GM12878 (cell line): ENCODE measurements around the gene METTL21C. TPM values are rescaled to one million over a fixed set of nuclear protein-coding genes. Genes with fewer than 3 reads are reported as not detected.

Experiments used
- SIX5 ChIP-seq: IDR thresholded peaks from 2 replicates; pipeline ENCODE4 v1.6.1; 2011; ENCODE audit warnings: mild to moderate bottlenecking, low read depth, low read length, moderate library complexity; ENCODE audit not compliant: severe bottlenecking
- TCF7 ChIP-seq: IDR thresholded peaks from 2 replicates; pipeline ENCODE4 v1.6.1; 2014; ENCODE audit warnings: antibody characterized with exemption, borderline replicate concordance
- ZNF622 ChIP-seq: fragments of 450-650 bp; IDR thresholded peaks from 2 replicates; pipeline ENCODE4 v1.6.1; 2017; ENCODE audit warnings: mild to moderate bottlenecking, inconsistent platforms
- polyA plus RNA-seq, 11 experiments: library from polyadenylated mRNA; depleted of rRNA in 4 of 11; unstranded in 6 of 11; stranded (reverse) in 5 of 11; fragments of >200 nt; fragmentation: Nextera tagmentation in 4 of 11; fragmentation: Illumina TruSeq in 1 of 11; extraction: Ambion mirVana in 4 of 11; extraction: Trizol in 1 of 11; gene quantifications; 1 replicate in 1 of 11; 2 replicates in 10 of 11; pipeline versions ENCODE4 v1.2.1 to v1.2.3, GENCODE V29; 2011 to 2016; ENCODE audit warnings: inconsistent platforms in 2 of 11, missing spikeins in 2 of 11, low read depth in 1 of 11
- total RNA-seq, 4 experiments: library from RNA; depleted of rRNA in 3 of 4; stranded (reverse); fragments of >200 nt in 3 of 4; fragmentation: Illumina TruSeq in 1 of 4; extraction: Trizol in 1 of 4; gene quantifications; 2 replicates each; pipeline versions ENCODE4 v1.2.1 to v1.2.3, GENCODE V29; 2013 to 2021
- TF ChIP-seq, protein P1 (sequence below): fragments of 450-650 bp; IDR thresholded peaks from 2 replicates; pipeline ENCODE4 v1.6.1; 2017; ENCODE audit warnings: antibody characterized with exemption, mild to moderate bottlenecking, moderate library complexity
- TF ChIP-seq, protein P2 (sequence below): fragments of 150-350 bp; IDR thresholded peaks from 2 replicates; pipeline ENCODE4 v1.6.1; 2016; ENCODE audit warnings: low read depth, low read length
- TF ChIP-seq, protein P3 (sequence below): IDR thresholded peaks from 2 replicates; pipeline ENCODE4 v1.6.1; 2011; ENCODE audit warnings: borderline replicate concordance, low read depth, mild to moderate bottlenecking, moderate library complexity, mixed read lengths, low read length; ENCODE audit not compliant: insufficient read depth; ENCODE audit errors: extremely low read length

METTL21C gene
- total and polyA plus RNA-seq, 10 of the 15 experiments (the other 5 are each of a cell fraction or from before 2014, with no cell fraction given): 0.13 TPM; not detected in 9

DNA sequence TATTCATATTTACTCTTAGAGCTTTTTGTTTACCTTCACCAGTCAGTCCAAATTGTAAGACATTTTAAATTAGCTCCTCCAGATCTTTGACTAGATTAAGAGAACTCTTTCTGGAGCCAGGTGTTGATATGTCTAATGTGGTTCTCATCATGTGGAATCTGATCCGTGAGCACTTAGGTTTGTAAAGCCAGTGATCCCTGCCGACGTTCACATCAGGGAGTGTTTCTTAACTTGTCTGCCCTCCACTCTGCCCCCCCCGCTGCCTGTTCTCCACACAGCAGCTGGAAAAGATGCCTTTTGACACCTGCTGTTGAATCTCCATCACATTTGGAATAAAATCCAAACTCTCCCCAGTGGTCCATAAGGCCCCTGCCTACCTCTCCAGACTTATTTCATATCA, 17.7 kb downstream of the METTL21C start (continued):
- TF ChIP-seq, protein P1, sequence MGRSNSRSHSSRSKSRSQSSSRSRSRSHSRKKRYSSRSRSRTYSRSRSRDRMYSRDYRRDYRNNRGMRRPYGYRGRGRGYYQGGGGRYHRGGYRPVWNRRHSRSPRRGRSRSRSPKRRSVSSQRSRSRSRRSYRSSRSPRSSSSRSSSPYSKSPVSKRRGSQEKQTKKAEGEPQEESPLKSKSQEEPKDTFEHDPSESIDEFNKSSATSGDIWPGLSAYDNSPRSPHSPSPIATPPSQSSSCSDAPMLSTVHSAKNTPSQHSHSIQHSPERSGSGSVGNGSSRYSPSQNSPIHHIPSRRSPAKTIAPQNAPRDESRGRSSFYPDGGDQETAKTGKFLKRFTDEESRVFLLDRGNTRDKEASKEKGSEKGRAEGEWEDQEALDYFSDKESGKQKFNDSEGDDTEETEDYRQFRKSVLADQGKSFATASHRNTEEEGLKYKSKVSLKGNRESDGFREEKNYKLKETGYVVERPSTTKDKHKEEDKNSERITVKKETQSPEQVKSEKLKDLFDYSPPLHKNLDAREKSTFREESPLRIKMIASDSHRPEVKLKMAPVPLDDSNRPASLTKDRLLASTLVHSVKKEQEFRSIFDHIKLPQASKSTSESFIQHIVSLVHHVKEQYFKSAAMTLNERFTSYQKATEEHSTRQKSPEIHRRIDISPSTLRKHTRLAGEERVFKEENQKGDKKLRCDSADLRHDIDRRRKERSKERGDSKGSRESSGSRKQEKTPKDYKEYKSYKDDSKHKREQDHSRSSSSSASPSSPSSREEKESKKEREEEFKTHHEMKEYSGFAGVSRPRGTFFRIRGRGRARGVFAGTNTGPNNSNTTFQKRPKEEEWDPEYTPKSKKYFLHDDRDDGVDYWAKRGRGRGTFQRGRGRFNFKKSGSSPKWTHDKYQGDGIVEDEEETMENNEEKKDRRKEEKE: no peak
- TF ChIP-seq, protein P2, sequence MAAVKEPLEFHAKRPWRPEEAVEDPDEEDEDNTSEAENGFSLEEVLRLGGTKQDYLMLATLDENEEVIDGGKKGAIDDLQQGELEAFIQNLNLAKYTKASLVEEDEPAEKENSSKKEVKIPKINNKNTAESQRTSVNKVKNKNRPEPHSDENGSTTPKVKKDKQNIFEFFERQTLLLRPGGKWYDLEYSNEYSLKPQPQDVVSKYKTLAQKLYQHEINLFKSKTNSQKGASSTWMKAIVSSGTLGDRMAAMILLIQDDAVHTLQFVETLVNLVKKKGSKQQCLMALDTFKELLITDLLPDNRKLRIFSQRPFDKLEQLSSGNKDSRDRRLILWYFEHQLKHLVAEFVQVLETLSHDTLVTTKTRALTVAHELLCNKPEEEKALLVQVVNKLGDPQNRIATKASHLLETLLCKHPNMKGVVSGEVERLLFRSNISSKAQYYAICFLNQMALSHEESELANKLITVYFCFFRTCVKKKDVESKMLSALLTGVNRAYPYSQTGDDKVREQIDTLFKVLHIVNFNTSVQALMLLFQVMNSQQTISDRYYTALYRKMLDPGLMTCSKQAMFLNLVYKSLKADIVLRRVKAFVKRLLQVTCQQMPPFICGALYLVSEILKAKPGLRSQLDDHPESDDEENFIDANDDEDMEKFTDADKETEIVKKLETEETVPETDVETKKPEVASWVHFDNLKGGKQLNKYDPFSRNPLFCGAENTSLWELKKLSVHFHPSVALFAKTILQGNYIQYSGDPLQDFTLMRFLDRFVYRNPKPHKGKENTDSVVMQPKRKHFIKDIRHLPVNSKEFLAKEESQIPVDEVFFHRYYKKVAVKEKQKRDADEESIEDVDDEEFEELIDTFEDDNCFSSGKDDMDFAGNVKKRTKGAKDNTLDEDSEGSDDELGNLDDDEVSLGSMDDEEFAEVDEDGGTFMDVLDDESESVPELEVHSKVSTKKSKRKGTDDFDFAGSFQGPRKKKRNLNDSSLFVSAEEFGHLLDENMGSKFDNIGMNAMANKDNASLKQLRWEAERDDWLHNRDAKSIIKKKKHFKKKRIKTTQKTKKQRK: no peak
- TF ChIP-seq ZNF622 (no peak), SIX5 (no peak), TCF7 (no peak)
- TF ChIP-seq, protein P3, sequence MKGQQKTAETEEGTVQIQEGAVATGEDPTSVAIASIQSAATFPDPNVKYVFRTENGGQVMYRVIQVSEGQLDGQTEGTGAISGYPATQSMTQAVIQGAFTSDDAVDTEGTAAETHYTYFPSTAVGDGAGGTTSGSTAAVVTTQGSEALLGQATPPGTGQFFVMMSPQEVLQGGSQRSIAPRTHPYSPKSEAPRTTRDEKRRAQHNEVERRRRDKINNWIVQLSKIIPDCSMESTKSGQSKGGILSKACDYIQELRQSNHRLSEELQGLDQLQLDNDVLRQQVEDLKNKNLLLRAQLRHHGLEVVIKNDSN: no peak
- TF ChIP-seq, all 136 proteins: peak for 0
